Right hindlimb (tissue), 1 donor: Measurements from ENCODE around the gene CXorf58.
"Not testable (repeated sequence)": the region's sequence is repeated elsewhere in the genome, so short reads cannot be mapped to it uniquely, and the experiment has no call there.

Source experiments
- DNase-seq: peaks from one replicate; pipeline ENCODE4 v3.0.0-alpha.2; 2018

Gene CXorf58

GRCh38 chrX:23907498-23908218 is at the start of gene CXorf58, which contains the start of gene APOO:
Gene CXorf58, plus strand, starts transcription at chrX:23908006. Its CDS starts 2,297 bp downstream, at chrX:23910303.
Gene APOO, minus strand, starts transcription at chrX:23907938. Its CDS starts 236 bp downstream, at chrX:23907702.
- peak; percentile 94 for DNase-seq

- not testable (repeated sequence) for DNase-seq
These were observed 48.6 kb upstream of the CXorf58 start for GRCh38 chrX:23859238-23859637.

GRCh38 chrX:23861215-23861896 is 46.5 kb upstream of the CXorf58 start:
- no peak for DNase-seq

DNA sequence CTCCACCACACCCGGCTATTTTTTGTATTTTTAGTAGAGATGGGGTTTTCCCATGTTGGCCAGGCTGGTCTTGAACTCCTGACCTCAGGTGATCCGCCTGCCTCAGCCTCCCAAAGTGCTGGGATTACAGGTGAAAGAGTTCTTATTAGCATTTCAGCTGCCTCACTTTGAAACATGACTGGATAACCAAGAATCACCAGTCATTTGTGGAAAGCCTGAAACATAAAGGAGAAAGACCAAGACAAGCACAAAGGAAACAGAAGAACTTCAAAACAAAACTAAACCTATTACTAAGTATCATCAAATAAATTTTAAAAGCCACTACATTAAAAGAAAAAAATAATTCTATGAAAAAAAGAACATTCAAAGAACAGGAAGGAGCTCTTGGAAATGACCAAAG is 45.9 kb upstream of the CXorf58 start:
- DNase-seq = not testable (repeated sequence)

DNA sequence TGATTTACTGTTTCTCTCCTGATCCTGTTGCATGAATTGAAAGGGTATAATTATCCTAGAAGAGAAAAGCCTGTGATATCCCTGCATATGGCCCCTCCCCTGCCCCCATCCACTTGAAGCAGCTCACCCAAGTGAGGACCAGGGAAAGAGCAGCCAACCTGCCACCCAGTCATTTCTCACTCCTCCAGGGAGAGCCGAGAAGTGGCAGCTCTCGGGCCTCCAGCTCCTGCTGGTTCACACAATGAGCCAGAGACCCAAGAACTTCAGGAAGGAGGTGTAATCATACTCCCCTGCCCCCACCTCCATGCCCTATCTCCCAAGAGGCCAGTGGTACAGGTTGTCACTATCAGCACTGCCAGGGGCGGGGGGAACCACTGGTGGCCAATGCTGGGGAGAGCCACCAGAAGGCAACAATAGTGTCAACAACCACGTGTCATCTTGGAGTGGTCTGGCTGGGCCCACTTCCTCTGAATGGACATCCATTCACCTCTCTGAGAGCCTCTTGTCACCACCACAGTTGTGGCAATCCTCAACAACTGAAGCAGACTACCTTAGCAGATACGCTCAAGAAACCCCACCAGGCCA is 43.0 kb upstream of the CXorf58 start:
- no peak for DNase-seq

GRCh38 chrX:23870041-23870440 is 37.8 kb upstream of the CXorf58 start:
- DNase-seq = no peak

DNA sequence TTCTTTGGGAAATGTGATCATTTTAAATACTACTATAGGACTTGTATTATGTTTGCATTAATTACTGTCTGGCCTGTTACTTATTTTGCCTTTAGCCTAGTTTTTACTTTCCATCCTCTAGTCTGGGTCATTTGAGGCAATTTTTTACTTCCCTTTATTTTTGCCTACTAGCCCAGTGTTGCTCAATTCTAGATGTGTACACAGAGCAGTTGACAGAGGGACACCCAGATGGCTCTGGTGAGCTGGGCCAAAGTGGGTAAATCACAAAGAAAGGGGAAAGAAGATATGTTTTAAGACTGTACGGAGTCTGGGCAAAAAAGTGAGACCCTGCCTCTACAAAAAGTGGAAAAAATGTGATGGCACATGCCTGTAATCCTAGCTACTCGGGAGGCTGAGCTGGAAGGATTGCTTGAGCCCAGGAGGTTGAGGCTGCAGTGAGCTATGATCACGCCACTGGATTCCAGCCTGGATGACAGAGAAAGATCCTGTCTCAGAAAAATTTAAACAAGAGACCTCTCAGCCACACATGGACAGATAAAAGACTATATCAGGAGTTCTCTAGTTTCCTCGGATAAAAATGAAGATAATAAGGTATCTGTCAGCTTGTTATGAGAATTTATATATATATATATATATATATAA is 35.8 kb upstream of the CXorf58 start:
- no peak for DNase-seq

GRCh38 chrX:23879380-23880090 is 28.3 kb upstream of the CXorf58 start:
- DNase-seq = no peak

DNA sequence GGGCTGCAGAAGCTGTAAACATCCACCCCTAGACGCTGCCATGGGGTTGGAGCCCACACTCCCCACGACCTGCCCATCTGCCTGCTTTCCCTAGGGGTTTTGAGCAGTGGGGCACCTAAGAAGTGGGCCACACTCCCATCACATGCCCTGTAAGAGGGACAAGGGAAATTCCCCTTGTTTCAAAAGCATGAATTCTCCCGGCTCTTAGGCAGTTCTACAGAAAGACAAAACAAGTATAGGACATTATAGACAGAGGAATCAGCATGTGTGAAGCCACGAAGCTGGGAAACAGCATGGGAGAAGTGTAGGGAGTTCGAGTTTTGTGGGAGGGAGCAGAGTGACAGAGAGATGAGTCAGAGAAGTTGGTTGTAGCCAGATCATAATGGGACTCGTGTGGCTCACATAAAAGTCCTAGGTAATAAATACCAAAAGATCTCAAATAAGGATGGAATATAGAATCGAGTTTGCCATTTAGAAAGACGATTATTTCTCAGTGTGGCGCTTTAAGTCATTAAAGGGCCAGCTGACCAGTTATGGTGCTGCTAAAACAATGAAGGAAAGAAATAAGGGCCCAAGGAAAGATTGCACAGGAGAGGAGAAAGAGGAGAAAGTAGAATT is 24.0 kb upstream of the CXorf58 start:
- no peak for DNase-seq

GRCh38 chrX:23884427-23885024 is 23.3 kb upstream of the CXorf58 start:
- no peak for DNase-seq

GRCh38 chrX:23885803-23886202 is 22.0 kb upstream of the CXorf58 start:
- DNase-seq = no peak

GRCh38 chrX:23887451-23887850 is 20.4 kb upstream of the CXorf58 start:
- DNase-seq = no peak

- DNase-seq = no peak
These were observed 19.9 kb upstream of the CXorf58 start for GRCh38 chrX:23887918-23888317.

GRCh38 chrX:23888887-23889501 is 18.8 kb upstream of the CXorf58 start:
- no peak for DNase-seq

- DNase-seq = no peak
These were observed 16.9 kb upstream of the CXorf58 start for GRCh38 chrX:23890933-23891332.

- not testable (repeated sequence) for DNase-seq
These were observed 12.8 kb upstream of the CXorf58 start for GRCh38 chrX:23894993-23895392.

- not testable (repeated sequence) for DNase-seq
These were observed 11.3 kb upstream of the CXorf58 start for GRCh38 chrX:23896539-23896938.

- no peak for DNase-seq
These were observed 10.8 kb upstream of the CXorf58 start for GRCh38 chrX:23896981-23897380.

DNA sequence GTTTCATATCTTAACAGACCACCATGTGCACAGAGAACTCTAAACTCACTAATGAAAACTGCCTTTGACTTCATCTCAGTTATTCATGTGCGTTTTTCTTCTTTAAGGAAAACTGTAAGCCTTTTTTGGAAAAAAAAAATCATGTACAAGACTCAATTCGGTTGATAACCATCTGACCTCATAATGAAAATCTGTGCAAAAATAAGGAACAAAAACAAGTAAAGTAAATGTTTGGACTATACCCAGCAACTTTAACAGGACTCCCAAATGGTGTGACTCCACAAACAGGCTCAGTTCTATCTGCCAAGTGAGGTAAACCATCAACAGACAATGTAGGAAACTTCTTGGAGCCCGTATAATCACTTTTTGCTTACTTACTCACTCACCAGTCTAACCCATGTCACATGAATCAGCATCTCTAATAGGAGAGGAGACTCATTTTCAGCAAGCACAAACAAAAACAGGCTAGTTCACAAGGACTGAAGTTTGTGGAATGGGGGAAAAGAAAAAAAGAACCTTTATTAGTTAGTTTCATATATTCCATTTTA is 9.3 kb upstream of the CXorf58 start:
- DNase-seq = no peak

- DNase-seq = no peak
These were observed 7.5 kb upstream of the CXorf58 start for GRCh38 chrX:23900220-23900797.

DNA sequence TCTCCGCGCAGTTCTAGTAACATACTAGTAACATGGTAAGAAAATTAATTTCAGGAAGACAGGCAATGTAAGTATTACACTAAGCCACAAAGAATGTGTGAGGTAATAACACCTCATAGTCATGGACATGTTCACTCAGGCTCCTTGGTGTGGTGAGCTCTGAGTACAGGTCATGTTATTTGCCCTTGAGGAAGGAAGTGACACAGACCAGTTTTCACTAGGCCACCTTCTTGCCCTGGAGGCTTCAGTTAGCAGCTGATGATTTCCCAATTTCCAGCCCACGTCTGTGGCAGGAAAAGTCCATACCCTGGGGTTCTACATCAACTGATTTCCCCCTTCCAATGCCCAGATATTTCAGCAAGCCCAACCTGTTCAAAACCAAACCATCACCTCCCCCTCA is 6.7 kb upstream of the CXorf58 start:
- no peak for DNase-seq
